Inflammatory macrophage (primary cell): ENCODE data around the gene ETS1.

Experiments
- DNase-seq, 2 donors: peaks; one replicate each; pipeline ENCODE4 v3.0.0-alpha.2; 2020 to 2022

Gene ETS1

GRCh38 chr11:128422576-128423370 is 164.6 kb downstream of the ETS1 start:
- no peak for DNase-seq

- DNase-seq = no peak
Measured at GRCh38 chr11:128421577-128422330, 165.6 kb downstream of the ETS1 start.

- peak; percentile 76 to 85 for DNase-seq
Measured at GRCh38 chr11:128420951-128421350, 166.4 kb downstream of the ETS1 start.

- no peak for DNase-seq
Measured at GRCh38 chr11:128420265-128420664, 167.1 kb downstream of the ETS1 start.

GRCh38 chr11:128419012-128419767 is 168.2 kb downstream of the ETS1 start:
- no peak for DNase-seq

- no peak for DNase-seq
Measured at GRCh38 chr11:128417607-128418324, 169.6 kb downstream of the ETS1 start.

GRCh38 chr11:128416976-128417375 is 170.4 kb downstream of the ETS1 start:
- no peak for DNase-seq

GRCh38 chr11:128415539-128415938 is 171.8 kb downstream of the ETS1 start:
- no peak for DNase-seq

GRCh38 chr11:128412847-128413791 is 174.2 kb downstream of the ETS1 start:
- no peak for DNase-seq

GRCh38 chr11:128411812-128412211 is 175.5 kb downstream of the ETS1 start:
- no peak for DNase-seq

GRCh38 chr11:128411150-128411549 is 176.2 kb downstream of the ETS1 start:
- DNase-seq = no peak

- DNase-seq = no peak
Measured at GRCh38 chr11:128409476-128409875, 177.9 kb downstream of the ETS1 start.
